T-helper 1 cell treated with Interleukin-12 subunit alpha and Interleukin-12 subunit beta and Interleukin-4 antibody, amounts not matched to agents 30 ng/mL and 1 ng/mL, for 36 hours (primary cell): ENCODE data around the gene NSG1. TPM values are rescaled to one million over a fixed set of nuclear protein-coding genes. Genes with fewer than 3 reads are reported as not detected.

Experiments used
- intact Hi-C: fragments of 100-400 bp; cut with micrococcal nuclease; formaldehyde crosslinking; loops from one replicate; pipeline ENCODE4 v1.15.1; 2024
- total RNA-seq: library from RNA; stranded (reverse); gene quantifications from 2 replicates; pipeline ENCODE4 v1.2.3, GENCODE V29; 2022

NSG1 gene
- total RNA-seq, 1 donor from 2014 or later = 0.69 TPM

DNA sequence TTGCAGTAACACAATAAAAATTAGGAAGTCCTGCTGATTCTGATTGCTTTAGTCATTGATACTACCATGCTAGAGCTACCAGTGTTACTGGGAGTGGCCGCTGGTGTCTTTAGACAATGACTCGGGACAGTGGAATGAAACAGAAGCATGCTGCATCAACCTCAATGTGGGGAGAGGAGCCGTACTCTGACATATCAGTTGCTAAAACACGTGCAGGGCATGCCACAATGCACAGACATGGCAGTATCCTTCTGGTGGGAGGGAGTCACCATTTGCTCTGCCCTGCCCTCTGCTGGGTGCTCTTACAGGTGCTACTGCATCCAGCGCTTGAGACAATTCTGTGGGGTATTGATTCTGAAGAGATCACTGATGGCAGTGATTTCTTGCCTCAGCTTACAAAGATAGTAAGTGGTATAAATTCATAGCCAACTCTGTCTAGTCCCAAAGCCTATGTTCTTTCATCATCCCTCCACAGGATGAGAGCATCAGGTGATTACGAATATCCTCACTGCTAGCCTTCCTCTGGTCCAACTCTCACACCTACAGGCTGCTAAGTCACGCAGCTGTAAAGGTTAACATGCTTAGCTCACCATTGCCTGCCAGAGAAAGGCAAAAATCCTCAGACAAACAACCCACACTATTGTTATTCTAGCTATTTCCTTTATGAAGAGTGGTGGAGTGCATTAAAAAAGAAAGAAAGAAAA is 43.7 kb downstream of the NSG1 start:
- intact Hi-C loops = loop anchor here (1.0 kb wide), 2 partner anchors 170 to 178 kb away; no protein-coding TSS in a partner anchor

DNA sequence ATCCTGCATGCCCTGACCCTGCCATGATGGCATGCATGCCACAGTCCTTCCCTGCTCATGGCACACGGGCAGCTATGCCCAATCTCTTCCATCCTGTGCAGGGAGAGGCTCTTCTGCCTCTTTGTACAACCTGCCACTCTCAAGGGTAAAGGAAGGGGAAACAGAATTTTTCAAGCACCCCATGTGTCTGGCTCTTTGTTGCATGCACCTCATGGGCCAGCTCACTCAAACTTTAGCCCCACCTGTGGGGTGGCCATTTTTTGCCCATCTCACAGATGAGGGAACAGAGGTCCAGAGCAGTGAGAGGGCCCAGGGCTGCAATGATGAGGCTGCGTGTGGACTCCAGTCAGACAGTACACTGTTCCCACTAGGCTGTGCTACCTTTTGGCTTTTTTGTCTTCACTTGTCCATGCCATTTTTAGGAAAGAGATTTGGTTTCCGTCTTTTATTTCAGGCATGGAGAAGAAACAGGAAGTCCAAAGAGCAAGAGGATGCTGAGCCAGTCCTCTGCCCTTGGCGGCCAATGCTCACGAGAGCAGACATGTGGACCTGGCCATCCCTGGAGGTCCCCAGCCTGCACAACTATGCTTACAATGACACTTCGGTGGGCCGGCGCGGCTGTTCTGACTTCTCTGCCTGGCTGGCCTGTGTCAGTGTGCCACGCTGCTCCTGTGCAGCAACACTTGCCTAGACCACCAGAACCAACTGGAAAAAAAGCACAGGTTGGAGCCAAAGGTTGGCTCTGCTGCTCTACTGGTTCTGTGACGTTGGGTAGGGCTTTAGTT is 45.6 kb downstream of the NSG1 start:
- intact Hi-C loops = no loop called here

DNA sequence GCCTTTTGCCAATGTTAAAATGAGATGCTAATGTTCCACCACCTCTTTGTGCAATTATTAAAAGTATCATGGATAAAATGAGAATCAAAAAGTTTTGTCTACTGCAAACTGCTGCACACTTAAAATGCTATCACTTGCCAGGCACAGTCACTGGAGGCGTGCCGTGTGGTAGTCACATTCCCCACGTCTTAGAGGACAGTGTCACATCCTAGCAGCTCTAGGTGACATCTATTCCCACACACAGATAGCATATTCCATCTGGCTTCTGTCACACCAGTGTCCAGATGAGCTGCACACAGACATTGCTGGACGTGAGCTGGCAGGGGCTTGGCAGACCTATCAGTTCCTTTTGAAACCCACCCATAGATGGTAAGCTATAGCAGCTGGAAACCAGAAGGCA is 47.0 kb downstream of the NSG1 start:
- intact Hi-C loops = no loop called here

GRCh38 chr4:4436244-4436823 is 49.4 kb downstream of the NSG1 start:
- intact Hi-C loops = no loop called here

GRCh38 chr4:4437798-4438470 is 51.0 kb downstream of the NSG1 start:
- intact Hi-C loops = no loop called here

DNA sequence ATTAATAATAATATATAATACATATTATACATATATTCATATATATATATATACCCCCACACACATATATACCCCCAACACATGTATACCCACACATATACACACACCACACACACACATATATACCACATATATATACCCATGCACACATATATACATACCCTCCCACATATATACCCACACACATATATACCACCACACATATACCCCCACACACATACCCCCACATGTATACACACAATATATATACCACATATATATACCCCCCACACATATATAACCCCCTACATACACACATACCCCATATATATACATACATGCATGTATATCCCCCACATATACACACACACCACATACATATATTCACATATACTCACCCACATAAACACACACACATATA is 52.0 kb downstream of the NSG1 start:
- intact Hi-C loops = no loop called here

GRCh38 chr4:4439782-4440181 is 52.9 kb downstream of the NSG1 start:
- intact Hi-C loops = no loop called here

DNA sequence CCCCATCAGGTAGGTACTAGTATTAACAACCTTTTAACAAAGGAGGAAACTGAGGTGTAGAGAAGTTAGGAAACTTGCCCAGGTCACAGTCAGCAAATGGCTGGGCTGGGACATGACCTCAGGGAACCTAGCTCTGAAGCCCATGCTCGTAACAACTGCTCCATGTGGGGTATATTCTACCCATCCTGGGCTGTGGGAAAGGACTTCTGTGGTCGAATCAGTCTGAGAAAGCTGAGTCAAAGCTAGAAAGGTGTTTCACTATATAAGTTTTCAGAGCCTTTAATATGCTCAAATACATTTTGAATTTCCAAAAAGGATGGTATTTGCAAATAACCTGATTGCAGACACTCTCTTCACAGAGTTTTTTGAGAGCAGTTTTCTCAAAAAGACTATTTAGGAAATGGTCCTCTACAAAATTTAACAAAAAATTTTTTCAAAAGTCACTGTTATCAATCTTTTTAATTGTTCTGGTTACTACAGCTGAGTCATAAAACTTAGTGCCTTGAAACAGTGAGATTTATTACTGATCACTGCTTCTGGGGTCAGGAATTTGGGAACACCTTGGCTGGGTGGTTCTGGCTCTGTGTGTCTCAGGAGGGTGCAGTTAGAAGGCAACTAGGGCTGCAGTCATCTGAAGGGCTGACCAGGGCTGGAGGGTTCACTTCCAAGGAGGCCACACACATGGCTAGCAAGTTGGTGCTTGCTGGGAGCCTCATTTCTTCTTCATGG is 53.6 kb downstream of the NSG1 start:
- intact Hi-C loops = no loop called here

- intact Hi-C loops = no loop called here
These were observed 56.9 kb downstream of the NSG1 start for GRCh38 chr4:4443821-4444220.

DNA sequence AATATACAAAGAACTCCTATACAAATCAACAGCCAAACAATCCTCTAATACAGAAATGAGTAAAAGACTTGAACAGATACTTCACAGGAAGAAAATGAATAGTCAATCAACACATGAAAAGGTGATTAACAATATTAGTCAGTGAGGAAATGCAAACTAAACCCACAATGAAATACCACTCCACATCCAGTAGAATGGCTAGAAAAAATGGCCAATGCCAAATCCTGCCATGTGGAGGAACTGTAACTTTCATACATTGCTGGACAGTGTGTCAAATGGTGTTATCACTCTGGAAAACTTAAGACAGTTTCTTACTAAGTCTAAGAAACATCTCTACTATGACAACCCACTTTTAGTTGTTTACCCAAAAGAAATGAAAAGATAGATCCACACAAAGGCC is 59.5 kb downstream of the NSG1 start:
- intact Hi-C loops = no loop called here

DNA sequence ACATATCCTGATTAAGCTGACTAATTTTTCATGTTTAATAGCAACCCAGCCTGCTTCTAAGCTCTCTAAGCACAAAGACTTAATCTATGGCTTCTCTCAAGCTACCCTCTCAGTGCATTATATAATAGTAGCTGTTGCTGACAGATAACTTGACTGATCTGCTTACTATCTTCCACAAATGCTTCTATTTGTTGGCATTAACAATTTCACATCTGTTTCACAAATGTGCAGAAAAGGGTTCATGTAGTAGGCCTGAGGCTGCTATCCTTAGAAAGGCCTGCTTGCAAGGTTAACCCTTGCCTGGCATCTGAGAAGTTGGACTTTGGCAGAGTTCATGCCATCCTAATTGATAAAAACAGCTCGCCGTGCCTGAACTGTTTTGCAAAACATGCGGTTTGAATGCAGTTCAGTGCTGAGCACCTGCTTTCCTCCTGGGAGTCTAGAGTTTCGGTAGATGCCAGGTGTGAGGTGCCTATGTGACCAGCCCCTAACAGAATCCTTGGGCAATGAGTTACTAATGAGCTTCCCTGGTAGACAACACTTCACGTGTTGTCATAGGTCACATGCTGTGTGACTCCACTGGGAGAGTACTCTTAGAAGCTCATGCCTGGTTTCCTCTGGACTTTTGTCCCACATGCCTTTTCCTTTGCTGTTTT is 68.4 kb downstream of the NSG1 start:
- intact Hi-C loops = no loop called here

DNA sequence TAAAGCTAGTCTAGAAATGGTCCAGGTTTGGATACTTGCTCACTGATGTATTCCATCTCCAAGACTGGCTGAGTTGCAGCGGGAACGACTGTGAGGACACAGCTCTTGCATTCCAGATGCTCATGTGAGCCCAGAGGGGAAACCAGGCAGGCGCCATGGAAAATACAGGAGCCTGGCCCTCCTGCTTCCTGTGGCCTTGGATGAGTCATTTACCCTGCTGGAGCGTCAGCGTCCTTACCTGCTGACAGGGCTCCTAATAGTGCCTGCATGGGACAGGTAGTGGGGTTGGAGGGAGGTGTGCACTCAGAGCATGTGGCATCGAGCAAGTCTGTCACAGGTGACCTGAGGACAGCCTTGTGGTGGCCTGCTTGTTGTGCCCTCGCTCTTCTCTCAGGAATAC is 69.4 kb downstream of the NSG1 start:
- intact Hi-C loops = no loop called here

DNA sequence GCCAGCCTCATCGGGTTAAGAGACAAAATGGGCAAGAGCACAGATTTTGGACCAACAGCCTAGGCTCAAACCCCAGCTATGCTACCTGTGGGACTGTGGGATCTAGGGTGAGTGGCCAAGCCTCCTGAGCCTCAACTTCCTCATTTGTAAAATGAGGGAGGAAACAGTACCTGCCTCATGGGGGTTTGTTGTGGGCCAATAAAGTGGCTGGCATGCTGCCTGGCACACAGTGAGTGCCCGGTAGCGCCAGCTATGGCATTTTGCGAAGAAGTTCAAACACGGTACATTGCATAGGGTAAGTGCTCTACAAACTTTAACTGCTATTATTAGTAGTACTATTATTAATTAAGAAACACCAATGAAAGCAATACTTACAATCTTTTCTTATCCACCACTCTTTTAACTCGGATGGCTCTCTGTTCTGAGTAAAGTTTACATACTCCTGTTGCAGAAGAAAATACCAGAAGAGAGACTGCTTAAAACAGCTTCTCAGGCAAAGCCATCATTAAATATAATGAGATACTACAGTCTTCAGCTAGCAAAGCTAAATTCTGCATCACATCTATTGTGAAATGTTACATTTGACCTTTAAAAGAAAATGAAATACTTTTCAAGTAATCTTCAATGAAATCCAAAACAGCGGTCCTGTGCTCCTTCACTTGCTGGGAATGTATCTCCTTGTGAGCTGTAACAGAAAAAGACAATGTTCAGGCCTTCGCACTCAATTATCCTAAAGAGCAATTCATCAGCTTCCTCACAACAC is 70.1 kb downstream of the NSG1 start:
- intact Hi-C loops = no loop called here

DNA sequence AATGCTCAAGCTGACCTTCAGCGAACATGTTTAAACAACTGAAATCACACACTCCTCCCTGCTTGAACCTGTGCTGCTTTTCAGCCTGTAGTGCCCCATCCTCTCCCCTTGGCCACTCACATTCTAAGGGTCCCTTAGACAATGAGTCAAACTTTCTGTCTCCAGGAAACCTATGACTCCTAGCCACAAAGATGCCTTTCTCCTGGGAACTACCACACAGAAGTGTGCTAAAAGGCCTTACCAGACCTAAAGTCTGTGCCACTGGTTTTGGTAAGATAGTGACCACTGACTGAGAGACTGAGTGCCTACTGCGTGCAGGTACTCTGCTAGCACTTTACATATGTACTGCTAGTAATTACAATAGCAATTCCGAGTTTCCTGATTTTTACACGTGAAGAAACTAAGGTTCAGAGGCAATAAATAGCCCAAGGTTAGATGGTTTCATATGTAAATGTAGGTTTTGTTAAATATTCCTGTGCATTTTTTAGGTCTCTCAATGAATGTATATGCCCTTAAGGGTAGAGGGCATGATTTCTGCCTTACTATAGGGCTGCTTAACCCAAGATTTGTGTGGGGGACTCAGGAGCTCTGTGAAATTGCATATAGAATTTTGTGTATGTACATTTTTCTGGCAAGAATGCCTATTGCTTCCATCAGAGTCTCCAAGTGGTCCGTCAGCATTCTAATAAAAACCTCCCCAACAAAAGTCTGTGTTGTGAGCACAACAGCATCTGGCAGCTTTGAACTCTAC is 71.1 kb downstream of the NSG1 start:
- intact Hi-C loops = no loop called here

GRCh38 chr4:4459181-4459580 is 72.3 kb downstream of the NSG1 start:
- intact Hi-C loops = no loop called here

- intact Hi-C loops = no loop called here
These were observed 73.9 kb downstream of the NSG1 start for GRCh38 chr4:4460759-4461158.

- intact Hi-C loops = no loop called here
These were observed 74.3 kb downstream of the NSG1 start for GRCh38 chr4:4461178-4461577.

DNA sequence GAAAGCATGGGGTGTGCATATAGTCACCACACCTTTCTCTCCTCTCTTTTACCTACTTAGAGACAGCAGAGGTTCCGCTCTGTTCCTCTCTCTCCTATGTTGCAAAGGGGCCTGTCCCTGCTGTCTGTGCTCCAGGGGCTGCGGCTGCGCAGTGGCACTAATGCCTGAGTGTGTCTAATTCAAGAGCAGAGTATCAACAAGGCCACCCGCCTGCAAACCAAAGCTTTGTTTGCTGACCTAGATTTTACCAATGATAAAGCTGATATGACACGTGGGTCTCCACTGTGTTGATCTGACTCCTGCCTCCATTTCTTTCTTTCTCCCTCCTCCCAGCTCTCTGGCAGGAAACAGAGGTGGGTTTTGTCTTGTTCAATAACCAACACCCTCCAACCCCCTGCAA is 74.9 kb downstream of the NSG1 start:
- intact Hi-C loops = no loop called here

- intact Hi-C loops = no loop called here
These were observed 76.1 kb downstream of the NSG1 start for GRCh38 chr4:4462970-4463369.
